HG03442 (cell line): ENCODE measurements around the gene CAMK2D.
A peak's percentile ranks its signal among the peaks of the same experiment; 100 is the strongest.

Experiments
- ATAC-seq: cut with Tn5 transposase; IDR thresholded peaks from one replicate; pipeline ENCODE4 v1.9.1; 2021; ENCODE audit warnings: mild to moderate bottlenecking, moderate library complexity; ENCODE audit not compliant: unreplicated experiment

The CAMK2D gene

GRCh38 chr4:113644398-113644797 is 117.1 kb downstream of the CAMK2D start:
- no peak for ATAC-seq

- no peak for ATAC-seq
These were observed 118.0 kb downstream of the CAMK2D start for GRCh38 chr4:113643505-113643904.

GRCh38 chr4:113641025-113641431 is 120.5 kb downstream of the CAMK2D start:
- peak; percentile 69 for ATAC-seq

GRCh38 chr4:113639326-113639725 is 122.2 kb downstream of the CAMK2D start:
- ATAC-seq, result no peak

- no peak for ATAC-seq
These were observed 123.0 kb downstream of the CAMK2D start for GRCh38 chr4:113638562-113638832.

GRCh38 chr4:113637823-113638561 is 123.5 kb downstream of the CAMK2D start:
- no peak for ATAC-seq

- no peak for ATAC-seq
These were observed 124.2 kb downstream of the CAMK2D start for GRCh38 chr4:113637363-113637762.

GRCh38 chr4:113636877-113637276 is 124.7 kb downstream of the CAMK2D start:
- ATAC-seq, result no peak

GRCh38 chr4:113636438-113636818 is 125.1 kb downstream of the CAMK2D start:
- ATAC-seq, result peak; percentile 41

- ATAC-seq, result no peak
These were observed 125.7 kb downstream of the CAMK2D start for GRCh38 chr4:113635739-113636437.

- no peak for ATAC-seq
These were observed 127.2 kb downstream of the CAMK2D start for GRCh38 chr4:113634081-113634969.

GRCh38 chr4:113633467-113633866 is 128.1 kb downstream of the CAMK2D start:
- no peak for ATAC-seq

GRCh38 chr4:113628711-113629110 is 132.8 kb downstream of the CAMK2D start:
- ATAC-seq, result no peak

- ATAC-seq, result no peak
These were observed 134.2 kb downstream of the CAMK2D start for GRCh38 chr4:113627321-113627720.

GRCh38 chr4:113625902-113626301 is 135.6 kb downstream of the CAMK2D start:
- no peak for ATAC-seq

GRCh38 chr4:113623274-113623894 is 138.2 kb downstream of the CAMK2D start:
- ATAC-seq, result no peak

GRCh38 chr4:113621633-113622032 is 139.9 kb downstream of the CAMK2D start:
- no peak for ATAC-seq

- ATAC-seq, result no peak
These were observed 141.5 kb downstream of the CAMK2D start for GRCh38 chr4:113620032-113620431.

GRCh38 chr4:113619526-113619925 is 142.0 kb downstream of the CAMK2D start:
- no peak for ATAC-seq

- ATAC-seq, result no peak
These were observed 143.3 kb downstream of the CAMK2D start for GRCh38 chr4:113618205-113618604.

GRCh38 chr4:113617195-113617594 is 144.3 kb downstream of the CAMK2D start:
- ATAC-seq, result no peak
